Stimulated activated CD8-positive, alpha-beta memory T cell treated with anti-CD3 and anti-CD28 coated beads, Interleukin-2, amount 100 ng/mL, for 1 hour (primary cell): Measurements from ENCODE around the gene TECPR2.

Experiments
- DNase-seq, 2 donors: peaks; one replicate each; pipeline ENCODE4 v3.0.0-alpha.2; 2020; ENCODE audit warnings: low read depth in 2 of 2

TECPR2 gene

GRCh38 chr14:102496331-102496691, 133.6 kb downstream of the TECPR2 start:
- no peak for DNase-seq

- DNase-seq, result no peak
Observed at GRCh38 chr14:102496958-102497744, 134.4 kb downstream of the TECPR2 start.

GRCh38 chr14:102497998-102498677, 135.4 kb downstream of the TECPR2 start:
- no peak for DNase-seq

- DNase-seq, result no peak
Observed at GRCh38 chr14:102498678-102499265, 136.0 kb downstream of the TECPR2 start.

- no peak for DNase-seq
Observed at GRCh38 chr14:102499401-102500157, 136.8 kb downstream of the TECPR2 start.

GRCh38 chr14:102500158-102500662, 137.5 kb downstream of the TECPR2 start:
- DNase-seq, result no peak

- DNase-seq, result no peak
Observed at GRCh38 chr14:102500713-102501112, 138.0 kb downstream of the TECPR2 start.

- DNase-seq, result no peak
Observed at GRCh38 chr14:102501751-102502315, 139.1 kb downstream of the TECPR2 start.

GRCh38 chr14:102502571-102502970, 139.8 kb downstream of the TECPR2 start:
- DNase-seq, result no peak

GRCh38 chr14:102503641-102504327, 141.0 kb downstream of the TECPR2 start:
- no peak for DNase-seq

GRCh38 chr14:102504328-102504999, 141.7 kb downstream of the TECPR2 start:
- no peak for DNase-seq

- no peak for DNase-seq
Observed at GRCh38 chr14:102505000-102505619, 142.4 kb downstream of the TECPR2 start.

- DNase-seq, result no peak
Observed at GRCh38 chr14:102505775-102506625, 143.3 kb downstream of the TECPR2 start.

- DNase-seq, result no peak
Observed at GRCh38 chr14:102506626-102506925, 143.8 kb downstream of the TECPR2 start.

- no peak for DNase-seq
Observed at GRCh38 chr14:102507081-102507856, 144.5 kb downstream of the TECPR2 start.

GRCh38 chr14:102507857-102508312, 145.1 kb downstream of the TECPR2 start:
- DNase-seq, result no peak

- no peak for DNase-seq
Observed at GRCh38 chr14:102508410-102508773, 145.7 kb downstream of the TECPR2 start.
